ENCODE measurements around the gene LSAMP. TPM values are rescaled to one million over a fixed set of nuclear protein-coding genes. Genes with fewer than 3 reads are reported as not detected.

Gene LSAMP
- total and polyA plus RNA-seq, 9 of the 15 experiments (the other 6 are each of a cell fraction or from before 2014, with no cell fraction given): 0.09 to 0.11 TPM; not detected in 7

DNA sequence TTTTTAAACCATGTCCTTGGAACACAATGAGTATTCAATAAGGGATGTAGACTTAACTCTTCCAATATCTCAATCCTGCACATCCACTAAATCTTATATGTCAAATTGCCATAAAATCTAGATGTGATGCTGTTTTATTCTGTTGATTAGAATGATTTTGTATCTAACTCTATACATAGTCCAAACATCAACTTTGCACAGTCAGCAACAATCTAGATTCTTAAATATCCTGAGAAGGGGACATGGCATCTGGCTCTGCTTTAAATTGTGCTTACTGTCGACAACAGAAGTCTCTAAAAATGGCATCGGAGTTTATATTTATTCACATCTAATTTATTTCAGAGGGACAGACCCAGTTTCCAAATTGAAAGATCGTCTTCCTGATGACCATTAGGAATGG is 545.8 kb downstream of the LSAMP start:
- intact Hi-C loops (cut with micrococcal nuclease): no loop called here
- WGBS (ENCODE audit: insufficient coverage, low coverage, missing lambda C conversion rate): 0% methylated on average over 3 of the region's 3 CpGs
- no peak for ATAC-seq
- Histone ChIP-seq H2AFZ (ENCODE audit: low read depth, low read length) (no peak overlapping the region), H3K9me1 (ENCODE audit: control insufficient read depth, insufficient read depth, low read length) (no peaks in the 10 kb centered on the region), H3K9me3 (replicated peaks; ENCODE audit: control insufficient read depth, insufficient read depth, low read depth, low read length) (no peaks in the 10 kb centered on the region), H3K4me2 (ENCODE audit: insufficient read depth, low read length) (no peak overlapping the region), H3K36me3 (ENCODE audit: control insufficient read depth, insufficient read depth, low read length) (no peaks in the 10 kb centered on the region), H3K27me3 (ENCODE audit: control insufficient read depth in 2 of 2, insufficient read depth in 2 of 2, low read length in 2 of 2) (no peaks in the 10 kb centered on the region), H3K4me3 (no peak overlapping the region), H4K20me1 (replicated peaks; ENCODE audit: control insufficient read depth, insufficient read depth, low read length) (no peaks in the 10 kb centered on the region), H3K9ac (ENCODE audit: insufficient read depth in 1 of 2, low read depth in 2 of 2, low read length in 2 of 2) (no peak overlapping the region), H3K27ac (ENCODE audit: extremely low read depth, low read depth, low read length) (no peak overlapping the region), H3K4me1 (replicated peaks in 1 of 2; ENCODE audit: control insufficient read depth in 2 of 2, insufficient read depth in 2 of 2, low read length in 2 of 2) (no peaks in the 10 kb centered on the region), H3K79me2 (ENCODE audit: control insufficient read depth, insufficient read depth, low read length) (no peaks in the 10 kb centered on the region)
- BruUV-seq (replicated peaks): no TSS peak
- no peak for FAIRE-seq
- CTCF ChIA-PET (ENCODE audit: low intra/inter-chr PET ratio): no interaction called here
- POLR2A ChIA-PET: no interaction called here
- DNase-seq (ENCODE audit: extremely low read depth in 1 of 4, low spot score in 3 of 4): no peak
- TF ChIP-seq MAFF (IDR thresholded peaks at IDR 0.05; ENCODE audit: low read length): peak; percentile 36; the same call in 1 of the 2 replicates
- TF ChIP-seq ZNF263 (CRISPR knock-in tag; IDR thresholded peaks at IDR 0.05; ENCODE audit: borderline replicate concordance): no peak
- TF ChIP-seq, protein P1, sequence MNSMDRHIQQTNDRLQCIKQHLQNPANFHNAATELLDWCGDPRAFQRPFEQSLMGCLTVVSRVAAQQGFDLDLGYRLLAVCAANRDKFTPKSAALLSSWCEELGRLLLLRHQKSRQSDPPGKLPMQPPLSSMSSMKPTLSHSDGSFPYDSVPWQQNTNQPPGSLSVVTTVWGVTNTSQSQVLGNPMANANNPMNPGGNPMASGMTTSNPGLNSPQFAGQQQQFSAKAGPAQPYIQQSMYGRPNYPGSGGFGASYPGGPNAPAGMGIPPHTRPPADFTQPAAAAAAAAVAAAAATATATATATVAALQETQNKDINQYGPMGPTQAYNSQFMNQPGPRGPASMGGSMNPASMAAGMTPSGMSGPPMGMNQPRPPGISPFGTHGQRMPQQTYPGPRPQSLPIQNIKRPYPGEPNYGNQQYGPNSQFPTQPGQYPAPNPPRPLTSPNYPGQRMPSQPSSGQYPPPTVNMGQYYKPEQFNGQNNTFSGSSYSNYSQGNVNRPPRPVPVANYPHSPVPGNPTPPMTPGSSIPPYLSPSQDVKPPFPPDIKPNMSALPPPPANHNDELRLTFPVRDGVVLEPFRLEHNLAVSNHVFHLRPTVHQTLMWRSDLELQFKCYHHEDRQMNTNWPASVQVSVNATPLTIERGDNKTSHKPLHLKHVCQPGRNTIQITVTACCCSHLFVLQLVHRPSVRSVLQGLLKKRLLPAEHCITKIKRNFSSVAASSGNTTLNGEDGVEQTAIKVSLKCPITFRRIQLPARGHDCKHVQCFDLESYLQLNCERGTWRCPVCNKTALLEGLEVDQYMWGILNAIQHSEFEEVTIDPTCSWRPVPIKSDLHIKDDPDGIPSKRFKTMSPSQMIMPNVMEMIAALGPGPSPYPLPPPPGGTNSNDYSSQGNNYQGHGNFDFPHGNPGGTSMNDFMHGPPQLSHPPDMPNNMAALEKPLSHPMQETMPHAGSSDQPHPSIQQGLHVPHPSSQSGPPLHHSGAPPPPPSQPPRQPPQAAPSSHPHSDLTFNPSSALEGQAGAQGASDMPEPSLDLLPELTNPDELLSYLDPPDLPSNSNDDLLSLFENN (IDR thresholded peaks at IDR 0.05; ENCODE audit: low read depth in 2 of 2, low read length in 2 of 2): no peak
- TF ChIP-seq MAFG (tag; conservative IDR thresholded peaks at IDR 0.05): peak; percentile 37; the same call in 1 of the 2 replicates
- peak; percentile 42; the same call in 1 of the 2 replicates for TF ChIP-seq MAFK (IDR thresholded peaks at IDR 0.05; ENCODE audit: low read length)
- TF ChIP-seq, protein P2, sequence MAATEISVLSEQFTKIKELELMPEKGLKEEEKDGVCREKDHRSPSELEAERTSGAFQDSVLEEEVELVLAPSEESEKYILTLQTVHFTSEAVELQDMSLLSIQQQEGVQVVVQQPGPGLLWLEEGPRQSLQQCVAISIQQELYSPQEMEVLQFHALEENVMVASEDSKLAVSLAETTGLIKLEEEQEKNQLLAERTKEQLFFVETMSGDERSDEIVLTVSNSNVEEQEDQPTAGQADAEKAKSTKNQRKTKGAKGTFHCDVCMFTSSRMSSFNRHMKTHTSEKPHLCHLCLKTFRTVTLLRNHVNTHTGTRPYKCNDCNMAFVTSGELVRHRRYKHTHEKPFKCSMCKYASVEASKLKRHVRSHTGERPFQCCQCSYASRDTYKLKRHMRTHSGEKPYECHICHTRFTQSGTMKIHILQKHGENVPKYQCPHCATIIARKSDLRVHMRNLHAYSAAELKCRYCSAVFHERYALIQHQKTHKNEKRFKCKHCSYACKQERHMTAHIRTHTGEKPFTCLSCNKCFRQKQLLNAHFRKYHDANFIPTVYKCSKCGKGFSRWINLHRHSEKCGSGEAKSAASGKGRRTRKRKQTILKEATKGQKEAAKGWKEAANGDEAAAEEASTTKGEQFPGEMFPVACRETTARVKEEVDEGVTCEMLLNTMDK (IDR thresholded peaks at IDR 0.05; ENCODE audit: borderline replicate concordance, insufficient read depth, low read depth, low read length, poor library complexity, severe bottlenecking): no peak
- peak; percentile 41; the same call in 1 of the 2 replicates for TF ChIP-seq ZNF316 (IDR thresholded peaks at IDR 0.05)
- TF ChIP-seq C11orf30 (IDR thresholded peaks at IDR 0.05; ENCODE audit: low read depth): peak; percentile 14; the same call in 1 of the 2 replicates
- in situ Hi-C loops (cut with MboI): no loop called here
